HCT116 (cell line): ENCODE measurements around the gene CDC42BPB. TPM values are rescaled to one million over a fixed set of nuclear protein-coding genes. Genes with fewer than 3 reads are reported as not detected.

ENCODE experiments used
- ATAC-seq: fragments of 200-7000 bp; cut with Tn5 transposase; 2 replicates; pipeline ENCODE4 v1.9.1; 2020; ENCODE audit warnings: mild to moderate bottlenecking, moderate library complexity
- BruUV-seq: library from RNA; stranded (reverse); fragments of 400-500 nt; replicated peaks from 2 replicates; lab custom pipeline; 2021; lab: Mats Ljungman, UMichigan
- CTCF ChIA-PET: fragments of 300-600 bp; sonication (Branson Sonifier 250); formaldehyde crosslinking; loops from one replicate; lab custom pipeline; 2021; ENCODE audit warnings: antibody characterized with exemption; lab: Charles Lee
- POLR2A ChIA-PET: fragments of 300-600, 350-600 bp; sonication (Branson Sonifier 250); formaldehyde crosslinking; loops from one replicate; lab custom pipeline; 2021; ENCODE audit warnings: antibody characterized with exemption; lab: Charles Lee
- RAD21 ChIA-PET, 2 experiments: fragments of 300-600 bp; sonication (Branson Sonifier 250); formaldehyde crosslinking; loops; one replicate each; lab custom pipeline; 2023; ENCODE audit warnings: low total read pairs in 2 of 2; ENCODE audit not compliant: uncharacterized antibody in 2 of 2, unreplicated experiment in 2 of 2, low non-redundant PET in 1 of 2; lab: Charles Lee
- DNase-seq: peaks from one replicate; pipeline ENCODE4 v3.0.0-alpha.2; 2010; ENCODE audit warnings: low read depth, low spot score
- H2AFZ ChIP-seq: fragments of 200-600 bp; shearing (Covaris generic), sonication (generic); 2 replicates; pipeline ENCODE4 v1.6.1; 2017; ENCODE audit warnings: low read depth, mixed run types, mixed read lengths, antibody characterized with exemption, low read length; ENCODE audit not compliant: poor library complexity, severe bottlenecking
- H3K27ac ChIP-seq: 2 replicates; pipeline ENCODE4 v1.5.1; 2012; ENCODE audit warnings: low read depth, low read length
- H3K27me3 ChIP-seq: fragments of 200-600 bp; sonication (generic); 2 replicates; pipeline ENCODE4 v1.6.1; 2016; ENCODE audit warnings: mixed run types, low read length, mixed read lengths; ENCODE audit not compliant: insufficient read depth
- H3K36me3 ChIP-seq, 2 experiments: fragments of 200-500 bp in 1 of 2; fragments of 200-600 bp in 1 of 2; sonication (Bioruptor generic) in 1 of 2; sonication (generic) in 1 of 2; 2 replicates each; pipeline versions ENCODE4 v1.5.1 to v1.6.1; 2014 to 2016; ENCODE audit warnings: low read length in 2 of 2, inconsistent platforms in 1 of 2, mixed read lengths in 1 of 2, mixed run types in 1 of 2; ENCODE audit not compliant: insufficient read depth in 2 of 2, control insufficient read depth in 1 of 2
- H3K4me1 ChIP-seq, 2 experiments: fragments of 200-600 bp in 1 of 2; sonication (generic) in 1 of 2; 2 replicates each; pipeline versions ENCODE4 v1.5.1 to v1.6.1; 2012 to 2017; ENCODE audit warnings: low read length in 2 of 2, inconsistent platforms in 1 of 2, mild to moderate bottlenecking in 1 of 2, mixed read lengths in 1 of 2, mixed run types in 1 of 2, moderate library complexity in 1 of 2; ENCODE audit not compliant: insufficient read depth in 2 of 2, control insufficient read depth in 1 of 2
- H3K4me2 ChIP-seq: fragments of 200-600 bp; sonication (generic); 2 replicates; pipeline ENCODE4 v1.6.1; 2017; ENCODE audit warnings: mixed run types, low read length, mixed read lengths
- H3K4me3 ChIP-seq, 2 experiments: fragments of 200-600 bp in 1 of 2; sonication (generic) in 1 of 2; replicated peaks in 1 of 2; 2 replicates each; pipeline ENCODE4 v1.5.1; 2011 to 2016; ENCODE audit warnings: low read length in 2 of 2, control low read depth in 1 of 2, low read depth in 1 of 2, mild to moderate bottlenecking in 1 of 2, mixed read lengths in 1 of 2, mixed run types in 1 of 2
- H3K79me2 ChIP-seq: fragments of 200-600 bp; sonication (generic); 2 replicates; pipeline ENCODE4 v1.6.1; 2017; ENCODE audit warnings: mild to moderate bottlenecking, mixed run types, low read length, moderate library complexity, mixed read lengths; ENCODE audit not compliant: insufficient read depth
- H3K9ac ChIP-seq: fragments of 200-600 bp; sonication (generic); 2 replicates; pipeline ENCODE4 v1.6.1; 2016; ENCODE audit warnings: low read length, mixed read lengths
- H3K9me2 ChIP-seq: fragments of 200-600 bp; sonication (generic), shearing (Covaris generic); 2 replicates; pipeline ENCODE4 v1.6.1; 2017; ENCODE audit warnings: mixed run types, mild to moderate bottlenecking, moderate library complexity; ENCODE audit not compliant: insufficient read depth
- H3K9me3 ChIP-seq, 2 experiments: fragments of 200-500 bp in 1 of 2; fragments of 200-600 bp in 1 of 2; sonication (Bioruptor generic) in 1 of 2; sonication (generic) in 1 of 2; 2 replicates each; pipeline ENCODE4 v1.6.1; 2014 to 2017; ENCODE audit warnings: low read length in 2 of 2, mixed read lengths in 2 of 2, inconsistent platforms in 1 of 2, low read depth in 1 of 2, mild to moderate bottlenecking in 1 of 2, mixed run types in 1 of 2, moderate library complexity in 1 of 2; ENCODE audit not compliant: control insufficient read depth in 1 of 2, insufficient read depth in 1 of 2
- H4K20me1 ChIP-seq: fragments of 200-600 bp; sonication (generic), shearing (Covaris generic); 2 replicates; pipeline ENCODE4 v1.6.1; 2017; ENCODE audit warnings: mixed run types, mild to moderate bottlenecking, moderate library complexity; ENCODE audit not compliant: insufficient read depth
- CBX3 ChIP-seq: IDR thresholded peaks from 2 replicates; pipeline ENCODE4 v1.6.1; 2012; ENCODE audit warnings: low read depth
- CEBPB ChIP-seq: IDR thresholded peaks from 2 replicates; pipeline ENCODE4 v1.6.1; 2012; ENCODE audit warnings: low read depth
- ELF1 ChIP-seq: IDR thresholded peaks from 2 replicates; pipeline ENCODE4 v1.6.1; 2012; ENCODE audit warnings: low read depth, borderline replicate concordance
- EZH2 ChIP-seq: fragments of 200-600 bp; sonication (generic); IDR thresholded peaks from 2 replicates; pipeline ENCODE4 v1.6.1; 2017; ENCODE audit warnings: antibody characterized with exemption, mixed run types
- EZH2phosphoT487 ChIP-seq: fragments of 200-600 bp; IDR thresholded peaks from 2 replicates; pipeline ENCODE4 v1.6.1; 2018; ENCODE audit warnings: antibody characterized with exemption, borderline replicate concordance
- FOSL1 ChIP-seq: IDR thresholded peaks from 2 replicates; pipeline ENCODE4 v1.6.1; 2012; ENCODE audit warnings: low read depth
- JUND ChIP-seq: IDR thresholded peaks from 2 replicates; pipeline ENCODE4 v1.6.1; 2012
- POLR2A ChIP-seq: IDR thresholded peaks from 2 replicates; pipeline ENCODE4 v1.7.0; 2011; ENCODE audit warnings: borderline replicate concordance; ENCODE audit not compliant: insufficient read depth, insufficient read length; ENCODE audit errors: extremely low read depth
- POLR2AphosphoS5 ChIP-seq: IDR thresholded peaks from 2 replicates; pipeline ENCODE4 v1.6.1; 2011; ENCODE audit warnings: mild to moderate bottlenecking, low read depth, low read length, moderate library complexity
- RAD21 ChIP-seq: IDR thresholded peaks from 2 replicates; pipeline ENCODE4 v1.6.1; 2012; ENCODE audit warnings: low read depth, mild to moderate bottlenecking
- SIN3A ChIP-seq: IDR thresholded peaks from 2 replicates; pipeline ENCODE4 v1.6.1; 2012; ENCODE audit warnings: low read depth
- SP1 ChIP-seq: IDR thresholded peaks from 2 replicates; pipeline ENCODE4 v1.6.1; 2012; ENCODE audit warnings: low read depth
- SRF ChIP-seq: IDR thresholded peaks from 2 replicates; pipeline ENCODE4 v1.6.1; 2012; ENCODE audit warnings: low read depth
- TCF7L2 ChIP-seq: IDR thresholded peaks from 2 replicates; pipeline ENCODE4 v1.7.0; 2011; ENCODE audit warnings: borderline replicate concordance, inconsistent platforms; ENCODE audit not compliant: insufficient read depth, insufficient read length; ENCODE audit errors: extremely low read depth
- YY1 ChIP-seq: IDR thresholded peaks from 2 replicates; pipeline ENCODE4 v1.6.1; 2011; ENCODE audit warnings: low read length, low read depth, moderate library complexity, mild to moderate bottlenecking; ENCODE audit not compliant: insufficient replicate concordance; ENCODE audit errors: extremely low read depth
- ZNF274 ChIP-seq: fragments of 200-500 bp; sonication (Bioruptor generic); IDR thresholded peaks from 2 replicates; pipeline ENCODE4 v1.6.1; 2014; ENCODE audit warnings: mild to moderate bottlenecking, low read depth, low read length, inconsistent platforms
- intact Hi-C: fragments of 100-400 bp; cut with micrococcal nuclease; formaldehyde crosslinking; loops from 2 replicates; pipeline ENCODE4 v1.10.0; 2022
- total RNA-seq: library from RNA; stranded (reverse); gene quantifications from one replicate; pipeline ENCODE4 v1.2.1, GENCODE V29; 2021; ENCODE audit not compliant: unreplicated experiment
- TF ChIP-seq, protein P1 (sequence below), 3 experiments: fragments of 200-600 bp in 1 of 3; sonication (generic) in 1 of 3; IDR thresholded peaks in 2 of 3; conservative IDR thresholded peaks in 1 of 3; 2 replicates each; pipeline ENCODE4 v1.5.1; 2012 to 2017; ENCODE audit warnings: low read depth in 2 of 3, low read length in 2 of 3, antibody characterized with exemption in 1 of 3, borderline replicate concordance in 1 of 3, control low read depth in 1 of 3, mild to moderate bottlenecking in 1 of 3, mixed read lengths in 1 of 3, mixed run types in 1 of 3, moderate library complexity in 1 of 3; ENCODE audit not compliant: insufficient read depth in 1 of 3
- TF ChIP-seq, protein P2 (sequence below): IDR thresholded peaks from 2 replicates; pipeline ENCODE4 v1.6.1; 2011; ENCODE audit warnings: mild to moderate bottlenecking, low read length, moderate library complexity; ENCODE audit not compliant: insufficient replicate concordance; ENCODE audit errors: extremely low read depth
- TF ChIP-seq, protein P3 (sequence below): IDR thresholded peaks from 2 replicates; pipeline ENCODE4 v1.6.1; 2012; ENCODE audit warnings: low read depth
- TF ChIP-seq, protein P4 (sequence below): IDR thresholded peaks from 2 replicates; pipeline ENCODE4 v1.6.1; 2012

The CDC42BPB gene
- total RNA-seq, 1 experiment from 2014 or later = 85.6 TPM

DNA sequence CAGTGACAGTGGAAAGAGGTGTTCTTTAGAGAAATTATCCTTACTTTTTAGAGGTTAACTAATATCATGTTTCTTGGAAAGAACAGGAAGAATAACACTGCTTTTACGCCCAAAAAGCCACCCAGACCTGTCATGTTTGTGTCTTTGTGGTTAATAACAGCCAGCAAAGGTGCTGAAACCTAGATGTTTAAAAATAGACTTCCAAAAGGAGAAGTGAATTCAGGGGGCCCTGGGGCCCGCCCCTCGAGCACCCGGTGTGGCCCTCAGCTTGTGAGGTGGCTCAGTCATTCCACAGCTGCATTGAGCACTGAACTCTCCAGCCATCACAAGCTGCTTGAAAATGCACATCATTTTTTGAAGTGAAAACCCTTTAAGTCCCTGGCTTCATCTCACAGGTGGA, 155.7 kb downstream of the CDC42BPB start:
- intact Hi-C loops = no loop called here
- no peak overlapping the region for H3K27ac ChIP-seq
- H3K4me1 ChIP-seq = no peaks in the 10 kb centered on the region
- H3K4me3 ChIP-seq = no peak overlapping the region
- peaks cover 0 to 20% of the 10 kb centered on the region in 2 experiments; a peak in 2 of 4 replicates for H3K36me3 ChIP-seq
- H3K9ac ChIP-seq = no peak overlapping the region
- H3K27me3 ChIP-seq = no peaks in the 10 kb centered on the region
- H3K4me2 ChIP-seq = no peak overlapping the region
- no peaks in the 10 kb centered on the region for H3K79me2 ChIP-seq
- RAD21 ChIA-PET = no interaction called here
- ATAC-seq = no peak
- H2AFZ ChIP-seq = no peak overlapping the region
- H3K9me2 ChIP-seq = no peaks in the 10 kb centered on the region
- TF ChIP-seq SRF (no peak), SIN3A (no peak), YY1 (no peak), FOSL1 (no peak), ZNF274 (no peak), EZH2phosphoT487 (no peak), POLR2A (no peak), RAD21 (no peak), EZH2 (no peak), CBX3 (no peak), POLR2AphosphoS5 (no peak), JUND (no peak), ELF1 (no peak), CEBPB (no peak), TCF7L2 (no peak), SP1 (no peak)
- TF ChIP-seq, protein P1, sequence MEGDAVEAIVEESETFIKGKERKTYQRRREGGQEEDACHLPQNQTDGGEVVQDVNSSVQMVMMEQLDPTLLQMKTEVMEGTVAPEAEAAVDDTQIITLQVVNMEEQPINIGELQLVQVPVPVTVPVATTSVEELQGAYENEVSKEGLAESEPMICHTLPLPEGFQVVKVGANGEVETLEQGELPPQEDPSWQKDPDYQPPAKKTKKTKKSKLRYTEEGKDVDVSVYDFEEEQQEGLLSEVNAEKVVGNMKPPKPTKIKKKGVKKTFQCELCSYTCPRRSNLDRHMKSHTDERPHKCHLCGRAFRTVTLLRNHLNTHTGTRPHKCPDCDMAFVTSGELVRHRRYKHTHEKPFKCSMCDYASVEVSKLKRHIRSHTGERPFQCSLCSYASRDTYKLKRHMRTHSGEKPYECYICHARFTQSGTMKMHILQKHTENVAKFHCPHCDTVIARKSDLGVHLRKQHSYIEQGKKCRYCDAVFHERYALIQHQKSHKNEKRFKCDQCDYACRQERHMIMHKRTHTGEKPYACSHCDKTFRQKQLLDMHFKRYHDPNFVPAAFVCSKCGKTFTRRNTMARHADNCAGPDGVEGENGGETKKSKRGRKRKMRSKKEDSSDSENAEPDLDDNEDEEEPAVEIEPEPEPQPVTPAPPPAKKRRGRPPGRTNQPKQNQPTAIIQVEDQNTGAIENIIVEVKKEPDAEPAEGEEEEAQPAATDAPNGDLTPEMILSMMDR (IDR thresholded peaks at IDR 0.05 in 2 of 3, conservative IDR thresholded peaks at IDR 0.05 in 1 of 3; ENCODE audit: borderline replicate concordance in 1 of 3, insufficient read depth in 1 of 3, low read depth in 2 of 3, low read length in 2 of 3) = no peak
- TF ChIP-seq, protein P2, sequence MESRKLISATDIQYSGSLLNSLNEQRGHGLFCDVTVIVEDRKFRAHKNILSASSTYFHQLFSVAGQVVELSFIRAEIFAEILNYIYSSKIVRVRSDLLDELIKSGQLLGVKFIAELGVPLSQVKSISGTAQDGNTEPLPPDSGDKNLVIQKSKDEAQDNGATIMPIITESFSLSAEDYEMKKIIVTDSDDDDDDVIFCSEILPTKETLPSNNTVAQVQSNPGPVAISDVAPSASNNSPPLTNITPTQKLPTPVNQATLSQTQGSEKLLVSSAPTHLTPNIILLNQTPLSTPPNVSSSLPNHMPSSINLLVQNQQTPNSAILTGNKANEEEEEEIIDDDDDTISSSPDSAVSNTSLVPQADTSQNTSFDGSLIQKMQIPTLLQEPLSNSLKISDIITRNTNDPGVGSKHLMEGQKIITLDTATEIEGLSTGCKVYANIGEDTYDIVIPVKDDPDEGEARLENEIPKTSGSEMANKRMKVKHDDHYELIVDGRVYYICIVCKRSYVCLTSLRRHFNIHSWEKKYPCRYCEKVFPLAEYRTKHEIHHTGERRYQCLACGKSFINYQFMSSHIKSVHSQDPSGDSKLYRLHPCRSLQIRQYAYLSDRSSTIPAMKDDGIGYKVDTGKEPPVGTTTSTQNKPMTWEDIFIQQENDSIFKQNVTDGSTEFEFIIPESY = no peak
- TF ChIP-seq, protein P3, sequence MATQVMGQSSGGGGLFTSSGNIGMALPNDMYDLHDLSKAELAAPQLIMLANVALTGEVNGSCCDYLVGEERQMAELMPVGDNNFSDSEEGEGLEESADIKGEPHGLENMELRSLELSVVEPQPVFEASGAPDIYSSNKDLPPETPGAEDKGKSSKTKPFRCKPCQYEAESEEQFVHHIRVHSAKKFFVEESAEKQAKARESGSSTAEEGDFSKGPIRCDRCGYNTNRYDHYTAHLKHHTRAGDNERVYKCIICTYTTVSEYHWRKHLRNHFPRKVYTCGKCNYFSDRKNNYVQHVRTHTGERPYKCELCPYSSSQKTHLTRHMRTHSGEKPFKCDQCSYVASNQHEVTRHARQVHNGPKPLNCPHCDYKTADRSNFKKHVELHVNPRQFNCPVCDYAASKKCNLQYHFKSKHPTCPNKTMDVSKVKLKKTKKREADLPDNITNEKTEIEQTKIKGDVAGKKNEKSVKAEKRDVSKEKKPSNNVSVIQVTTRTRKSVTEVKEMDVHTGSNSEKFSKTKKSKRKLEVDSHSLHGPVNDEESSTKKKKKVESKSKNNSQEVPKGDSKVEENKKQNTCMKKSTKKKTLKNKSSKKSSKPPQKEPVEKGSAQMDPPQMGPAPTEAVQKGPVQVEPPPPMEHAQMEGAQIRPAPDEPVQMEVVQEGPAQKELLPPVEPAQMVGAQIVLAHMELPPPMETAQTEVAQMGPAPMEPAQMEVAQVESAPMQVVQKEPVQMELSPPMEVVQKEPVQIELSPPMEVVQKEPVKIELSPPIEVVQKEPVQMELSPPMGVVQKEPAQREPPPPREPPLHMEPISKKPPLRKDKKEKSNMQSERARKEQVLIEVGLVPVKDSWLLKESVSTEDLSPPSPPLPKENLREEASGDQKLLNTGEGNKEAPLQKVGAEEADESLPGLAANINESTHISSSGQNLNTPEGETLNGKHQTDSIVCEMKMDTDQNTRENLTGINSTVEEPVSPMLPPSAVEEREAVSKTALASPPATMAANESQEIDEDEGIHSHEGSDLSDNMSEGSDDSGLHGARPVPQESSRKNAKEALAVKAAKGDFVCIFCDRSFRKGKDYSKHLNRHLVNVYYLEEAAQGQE = no peak
- TF ChIP-seq, protein P4, sequence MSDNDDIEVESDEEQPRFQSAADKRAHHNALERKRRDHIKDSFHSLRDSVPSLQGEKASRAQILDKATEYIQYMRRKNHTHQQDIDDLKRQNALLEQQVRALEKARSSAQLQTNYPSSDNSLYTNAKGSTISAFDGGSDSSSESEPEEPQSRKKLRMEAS = no peak
- no TSS peak for BruUV-seq
- CTCF ChIA-PET = no interaction called here
- no peaks in the 10 kb centered on the region for H3K9me3 ChIP-seq
- DNase-seq = no peak
- no peaks in the 10 kb centered on the region for H4K20me1 ChIP-seq
- POLR2A ChIA-PET = no interaction called here
